C4-2B (cell line): ENCODE data around the gene GLT1D1.

Source experiments
- ZFX ChIP-seq: fragments of 450-650 bp; IDR thresholded peaks from 2 replicates; pipeline ENCODE4 v1.6.1; 2017
- TF ChIP-seq, protein P1 (sequence below): fragments of 450-650 bp; conservative IDR thresholded peaks from 2 replicates; pipeline ENCODE4 v1.5.1; 2017; ENCODE audit warnings: mild to moderate bottlenecking

DNA sequence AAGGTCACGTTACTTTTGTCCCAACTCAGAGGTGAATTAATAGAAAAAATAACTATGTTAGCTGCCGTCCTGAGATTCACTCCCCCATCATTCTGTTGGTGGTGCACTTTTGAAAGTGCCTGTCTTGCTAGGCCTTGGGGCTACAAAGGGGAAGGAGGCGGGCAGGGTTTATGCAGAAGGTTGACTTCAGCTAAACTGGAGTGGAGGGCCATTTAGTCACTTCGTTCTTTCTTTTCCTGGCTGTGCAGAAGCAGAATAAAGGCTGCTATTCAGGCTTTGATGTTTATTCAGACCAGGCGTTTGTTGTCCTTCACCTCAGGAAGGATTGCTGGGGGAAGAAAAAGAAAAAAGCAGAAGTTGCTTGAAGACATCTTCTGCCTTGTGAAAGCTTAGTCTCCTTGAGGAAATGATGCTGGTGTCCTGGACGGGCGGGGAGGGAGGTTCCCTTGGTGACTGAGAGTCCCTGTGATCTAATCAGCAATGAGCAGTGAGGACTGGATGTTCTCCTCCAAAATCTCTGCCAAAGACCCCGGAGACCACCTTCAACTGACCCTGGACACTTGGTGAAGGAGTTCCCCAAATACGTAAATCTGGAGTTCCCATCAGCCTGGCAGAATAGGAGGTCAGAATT lies 4.0 kb downstream of the GLT1D1 start:
- no peak for TF ChIP-seq ZFX
- TF ChIP-seq, protein P1, sequence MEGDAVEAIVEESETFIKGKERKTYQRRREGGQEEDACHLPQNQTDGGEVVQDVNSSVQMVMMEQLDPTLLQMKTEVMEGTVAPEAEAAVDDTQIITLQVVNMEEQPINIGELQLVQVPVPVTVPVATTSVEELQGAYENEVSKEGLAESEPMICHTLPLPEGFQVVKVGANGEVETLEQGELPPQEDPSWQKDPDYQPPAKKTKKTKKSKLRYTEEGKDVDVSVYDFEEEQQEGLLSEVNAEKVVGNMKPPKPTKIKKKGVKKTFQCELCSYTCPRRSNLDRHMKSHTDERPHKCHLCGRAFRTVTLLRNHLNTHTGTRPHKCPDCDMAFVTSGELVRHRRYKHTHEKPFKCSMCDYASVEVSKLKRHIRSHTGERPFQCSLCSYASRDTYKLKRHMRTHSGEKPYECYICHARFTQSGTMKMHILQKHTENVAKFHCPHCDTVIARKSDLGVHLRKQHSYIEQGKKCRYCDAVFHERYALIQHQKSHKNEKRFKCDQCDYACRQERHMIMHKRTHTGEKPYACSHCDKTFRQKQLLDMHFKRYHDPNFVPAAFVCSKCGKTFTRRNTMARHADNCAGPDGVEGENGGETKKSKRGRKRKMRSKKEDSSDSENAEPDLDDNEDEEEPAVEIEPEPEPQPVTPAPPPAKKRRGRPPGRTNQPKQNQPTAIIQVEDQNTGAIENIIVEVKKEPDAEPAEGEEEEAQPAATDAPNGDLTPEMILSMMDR = no peak
